Skeletal muscle satellite cell (primary cell): ENCODE data around the gene USP9Y.

Experiments
- H3K27me3 ChIP-seq: 2 replicates; pipeline ENCODE4 v1.7.0; 2013; ENCODE audit warnings: low read length; ENCODE audit not compliant: control insufficient read depth, insufficient read depth
- H3K36me3 ChIP-seq: 2 replicates; pipeline ENCODE4 v1.7.0; 2013; ENCODE audit warnings: mild to moderate bottlenecking, control low read depth, low read length; ENCODE audit not compliant: insufficient read depth
- H3K4me1 ChIP-seq: 2 replicates; pipeline ENCODE4 v1.7.0; 2013; ENCODE audit warnings: low read length; ENCODE audit not compliant: control insufficient read depth, insufficient read depth
- H3K4me2 ChIP-seq: 2 replicates; pipeline ENCODE4 v1.7.0; 2013; ENCODE audit warnings: mild to moderate bottlenecking, low read length
- H3K4me3 ChIP-seq: 2 replicates; pipeline ENCODE4 v1.7.0; 2013; ENCODE audit warnings: low read length
- H3K9ac ChIP-seq: 2 replicates; pipeline ENCODE4 v1.7.0; 2013; ENCODE audit warnings: mild to moderate bottlenecking, low read depth, low read length, moderate library complexity
- H3K9me3 ChIP-seq: replicated peaks from 2 replicates; pipeline ENCODE4 v1.7.0; 2013; ENCODE audit warnings: mild to moderate bottlenecking, control low read depth, low read length

Gene USP9Y

GRCh38 chrY:12784521-12784920 is 83.5 kb downstream of the USP9Y start:
- no peaks in the 10 kb centered on the region for H3K27me3 ChIP-seq
- no peaks in the 10 kb centered on the region for H3K9me3 ChIP-seq
- H3K36me3 ChIP-seq, result no peaks in the 10 kb centered on the region
- no peak overlapping the region for H3K4me3 ChIP-seq
- no peak overlapping the region for H3K4me2 ChIP-seq
- no peak overlapping the region for H3K9ac ChIP-seq
- no peaks in the 10 kb centered on the region for H3K4me1 ChIP-seq

GRCh38 chrY:12793999-12794398 is 93.0 kb downstream of the USP9Y start:
- no peak overlapping the region for H3K9ac ChIP-seq
- H3K4me1 ChIP-seq, result no peaks in the 10 kb centered on the region
- H3K27me3 ChIP-seq, result no peaks in the 10 kb centered on the region
- no peak overlapping the region for H3K4me2 ChIP-seq
- no peaks in the 10 kb centered on the region for H3K9me3 ChIP-seq
- H3K4me3 ChIP-seq, result no peak overlapping the region
- no peaks in the 10 kb centered on the region for H3K36me3 ChIP-seq

GRCh38 chrY:12808046-12808445 is 107.0 kb downstream of the USP9Y start:
- no peak overlapping the region for H3K4me3 ChIP-seq

GRCh38 chrY:12809034-12809433 is 108.0 kb downstream of the USP9Y start:
- Histone ChIP-seq H3K9ac (no peak overlapping the region), H3K4me3 (no peak overlapping the region), H3K4me1 (no peaks in the 10 kb centered on the region), H3K36me3 (no peaks in the 10 kb centered on the region), H3K4me2 (no peak overlapping the region), H3K9me3 (no peaks in the 10 kb centered on the region), H3K27me3 (no peaks in the 10 kb centered on the region)

More at GRCh38 chrY:12808046-12808445, 107.0 kb downstream of the USP9Y start:
- H3K36me3 ChIP-seq, result no peaks in the 10 kb centered on the region
- H3K9ac ChIP-seq, result no peak overlapping the region
- no peaks in the 10 kb centered on the region for H3K4me1 ChIP-seq
- no peaks in the 10 kb centered on the region for H3K9me3 ChIP-seq
- H3K27me3 ChIP-seq, result no peaks in the 10 kb centered on the region
- no peak overlapping the region for H3K4me2 ChIP-seq

GRCh38 chrY:12823408-12823807 is 122.4 kb downstream of the USP9Y start:
- Histone ChIP-seq H3K4me1 (no peaks in the 10 kb centered on the region), H3K4me3 (no peak overlapping the region), H3K9me3 (no peaks in the 10 kb centered on the region), H3K4me2 (no peak overlapping the region), H3K27me3 (no peaks in the 10 kb centered on the region), H3K36me3 (no peaks in the 10 kb centered on the region), H3K9ac (no peak overlapping the region)

GRCh38 chrY:12826791-12827190 is 125.8 kb downstream of the USP9Y start:
- H3K36me3 ChIP-seq, result no peaks in the 10 kb centered on the region
- H3K4me3 ChIP-seq, result no peak overlapping the region
- no peaks in the 10 kb centered on the region for H3K27me3 ChIP-seq
- H3K4me2 ChIP-seq, result no peak overlapping the region
- no peaks in the 10 kb centered on the region for H3K4me1 ChIP-seq
- no peak overlapping the region for H3K9ac ChIP-seq
- no peaks in the 10 kb centered on the region for H3K9me3 ChIP-seq

GRCh38 chrY:12833284-12833683 is 132.3 kb downstream of the USP9Y start:
- no peaks in the 10 kb centered on the region for H3K36me3 ChIP-seq
- H3K4me3 ChIP-seq, result no peak overlapping the region
- H3K4me2 ChIP-seq, result no peak overlapping the region
- no peaks in the 10 kb centered on the region for H3K4me1 ChIP-seq
- H3K9me3 ChIP-seq, result no peaks in the 10 kb centered on the region
- no peaks in the 10 kb centered on the region for H3K27me3 ChIP-seq
- H3K9ac ChIP-seq, result no peak overlapping the region

GRCh38 chrY:12837550-12837949 is 136.5 kb downstream of the USP9Y start:
- Histone ChIP-seq H3K4me3 (no peak overlapping the region), H3K36me3 (no peaks in the 10 kb centered on the region), H3K4me1 (no peaks in the 10 kb centered on the region), H3K4me2 (no peak overlapping the region), H3K27me3 (no peaks in the 10 kb centered on the region), H3K9me3 (no peaks in the 10 kb centered on the region), H3K9ac (no peak overlapping the region)

- Histone ChIP-seq H3K36me3 (no peaks in the 10 kb centered on the region), H3K4me2 (no peak overlapping the region), H3K9ac (no peak overlapping the region), H3K4me3 (no peak overlapping the region), H3K9me3 (no peaks in the 10 kb centered on the region), H3K27me3 (no peaks in the 10 kb centered on the region), H3K4me1 (no peaks in the 10 kb centered on the region)
Measured at GRCh38 chrY:12841368-12841767, 140.3 kb downstream of the USP9Y start.

GRCh38 chrY:12846793-12847192 is 145.8 kb downstream of the USP9Y start:
- no peak overlapping the region for H3K4me3 ChIP-seq
- no peaks in the 10 kb centered on the region for H3K36me3 ChIP-seq
- no peaks in the 10 kb centered on the region for H3K27me3 ChIP-seq
- no peaks in the 10 kb centered on the region for H3K4me1 ChIP-seq
- H3K9me3 ChIP-seq, result no peaks in the 10 kb centered on the region
- no peak overlapping the region for H3K9ac ChIP-seq
- no peak overlapping the region for H3K4me2 ChIP-seq

- Histone ChIP-seq H3K27me3 (no peaks in the 10 kb centered on the region), H3K4me1 (no peaks in the 10 kb centered on the region), H3K9ac (no peak overlapping the region), H3K36me3 (no peaks in the 10 kb centered on the region), H3K4me2 (no peak overlapping the region), H3K9me3 (no peaks in the 10 kb centered on the region), H3K4me3 (no peak overlapping the region)
Measured at GRCh38 chrY:12855791-12856275, 154.8 kb downstream of the USP9Y start.

GRCh38 chrY:12867960-12868359 is 166.9 kb downstream of the USP9Y start:
- no peak overlapping the region for H3K9ac ChIP-seq
- no peaks in the 10 kb centered on the region for H3K36me3 ChIP-seq
- no peaks in the 10 kb centered on the region for H3K27me3 ChIP-seq
- H3K4me1 ChIP-seq, result no peaks in the 10 kb centered on the region
- H3K4me3 ChIP-seq, result no peak overlapping the region
- H3K9me3 ChIP-seq, result no peaks in the 10 kb centered on the region
- H3K4me2 ChIP-seq, result no peak overlapping the region
